A549 (cell line): ENCODE data around the gene PPP1R12B. TPM values are rescaled to one million over a fixed set of nuclear protein-coding genes. Genes with fewer than 3 reads are reported as not detected.

Experiments used
- ATAC-seq, 2 experiments: fragments of 200-7000 bp in 1 of 2; fragments of >200 bp in 1 of 2; cut with Nextera tagmentation in 1 of 2; cut with Tn5 transposase in 1 of 2; 3 replicates each; pipeline versions ENCODE4 v1.8.0 to v1.9.1; 2018 to 2020; ENCODE audit warnings: mild to moderate bottlenecking in 1 of 2, moderate library complexity in 1 of 2
- CTCF ChIA-PET: fragments of 300-600 bp; sonication (Branson Sonifier 250); formaldehyde crosslinking; extraction: SDS; loops from one replicate; lab custom pipeline; 2021; ENCODE audit warnings: antibody characterized with exemption, inconsistent platforms; lab: Yijun Ruan, JAX
- POLR2A ChIA-PET: fragments of 350-600 bp; formaldehyde crosslinking; extraction: SDS; loops from one replicate; lab custom pipeline; 2021; ENCODE audit warnings: antibody characterized with exemption, inconsistent platforms; lab: Yijun Ruan, JAX
- DNase-seq, 2 experiments: peaks; one replicate each; pipeline versions ENCODE4 v3.0.0 to v3.0.0-alpha.2; 2011 to 2016; ENCODE audit warnings: low read depth in 1 of 2, low spot score in 1 of 2
- FAIRE-seq: peaks from 2 replicates; lab custom pipeline; 2011; peaks lifted over from hg19 to GRCh38; lab: Jason Lieb, UNC
- H3K27ac ChIP-seq, 2 experiments: fragments of >200 bp; sonication (Bioruptor Twin); formaldehyde crosslinking; 3 replicates each; pipeline ENCODE4 v1.5.1; 2016 to 2017
- H3K4me1 ChIP-seq: fragments of >200 bp; sonication (Bioruptor Twin); formaldehyde crosslinking; 3 replicates; pipeline ENCODE4 v1.6.1; 2016
- H3K4me2 ChIP-seq: fragments of >200 bp; sonication (Bioruptor Twin); formaldehyde crosslinking; 3 replicates; pipeline ENCODE4 v1.6.1; 2016
- H3K4me3 ChIP-seq: fragments of >200 bp; sonication (Bioruptor Twin); formaldehyde crosslinking; 3 replicates; pipeline ENCODE4 v1.5.1; 2016
- H3K9me3 ChIP-seq: fragments of >200 bp; sonication (Bioruptor Twin); formaldehyde crosslinking; 3 replicates; pipeline ENCODE4 v1.6.1; 2016
- CBX8 ChIP-seq: fragments of 200-600 bp; sonication (generic); IDR thresholded peaks from 2 replicates; pipeline ENCODE4 v1.6.1; 2016
- CHD4 ChIP-seq: fragments of 200-600 bp; sonication (generic); IDR thresholded peaks from 2 replicates; pipeline ENCODE4 v1.6.1; 2016; ENCODE audit warnings: antibody characterized with exemption, mild to moderate bottlenecking, borderline replicate concordance
- FOSL2 ChIP-seq, 2 experiments: fragments of 450-650 bp in 1 of 2; fragments of >200 bp in 1 of 2; sonication (Bioruptor Twin) in 1 of 2; formaldehyde crosslinking; IDR thresholded peaks; 2 replicates each; pipeline versions ENCODE4 v1.5.0 to v1.6.1; 2016 to 2020; ENCODE audit warnings: mild to moderate bottlenecking in 1 of 2, moderate library complexity in 1 of 2
- HDAC2 ChIP-seq: fragments of 200-600 bp; sonication (generic); IDR thresholded peaks from 2 replicates; pipeline ENCODE4 v1.6.1; 2016
- HEYL ChIP-seq: fragments of 250-450 bp; sonication (Bioruptor Pico); IDR thresholded peaks from 2 replicates; pipeline ENCODE4 v1.8.0; 2021; ENCODE audit warnings: mild to moderate bottlenecking, moderate library complexity
- HOXB13 ChIP-seq: fragments of 250-450 bp; sonication (Bioruptor Pico); IDR thresholded peaks from 2 replicates; pipeline ENCODE4 v1.5.0; 2020; ENCODE audit warnings: low read depth, mild to moderate bottlenecking, moderate library complexity
- KDM1A ChIP-seq: fragments of 200-600 bp; sonication (generic); IDR thresholded peaks from 2 replicates; pipeline ENCODE4 v1.6.1; 2016; ENCODE audit warnings: low read depth, mild to moderate bottlenecking
- MAZ ChIP-seq: fragments of 150-350 bp; IDR thresholded peaks from 2 replicates; pipeline ENCODE4 v1.6.1; 2014; ENCODE audit warnings: antibody characterized with exemption, low read depth, low read length, borderline replicate concordance
- MYC ChIP-seq: IDR thresholded peaks from 2 replicates; pipeline ENCODE4 v1.6.1; 2012; ENCODE audit warnings: mild to moderate bottlenecking, inconsistent platforms, low read length, improper control_type of control experiment, borderline replicate concordance
- POLR2A ChIP-seq: IDR thresholded peaks from 2 replicates; pipeline ENCODE4 v1.6.1; 2012; ENCODE audit warnings: mild to moderate bottlenecking, low read length
- RAD21 ChIP-seq, 2 experiments: fragments of >200 bp in 1 of 2; sonication (Bioruptor Twin) in 1 of 2; formaldehyde crosslinking in 1 of 2; IDR thresholded peaks in 1 of 2; conservative IDR thresholded peaks in 1 of 2; 2 replicates in 1 of 2; 3 replicates in 1 of 2; pipeline ENCODE4 v1.6.1; 2012 to 2018; ENCODE audit warnings: inconsistent platforms in 1 of 2
- RARB ChIP-seq: fragments of 250-450 bp; sonication (Bioruptor Pico); IDR thresholded peaks from 2 replicates; pipeline ENCODE4 v1.8.0; 2021; ENCODE audit warnings: mild to moderate bottlenecking, moderate library complexity
- RCOR1 ChIP-seq: fragments of 150-350 bp; IDR thresholded peaks from 2 replicates; pipeline ENCODE4 v1.6.1; 2014; ENCODE audit warnings: antibody characterized with exemption, low read length, low read depth
- SMC3 ChIP-seq: fragments of >200 bp; sonication (Bioruptor Twin); formaldehyde crosslinking; IDR thresholded peaks from 3 replicates; pipeline ENCODE4 v1.6.1; 2018; ENCODE audit warnings: inconsistent platforms
- ZC3H11A ChIP-seq: fragments of 450-650 bp; IDR thresholded peaks from 2 replicates; pipeline ENCODE4 v1.6.1; 2014; ENCODE audit warnings: antibody characterized with exemption, mild to moderate bottlenecking
- WGBS: methylation state at CpG from one replicate; pipeline ENCODE4 v1.1.6; 2017; ENCODE audit errors: missing lambda C conversion rate; 5-methylcytosine and 5-hydroxymethylcytosine counted together
- polyA plus RNA-seq, 4 experiments: library from polyadenylated mRNA; depleted of rRNA in 3 of 4; stranded (reverse); fragments of >200 nt; fragmentation: RNase III in 1 of 4; extraction: RNeasy Plus Mini Kit Qiagen cat#74134 plus additional on column Dnase treatment in 1 of 4; gene quantifications; 2 replicates in 3 of 4; 3 replicates in 1 of 4; pipeline ENCODE4 v1.2.3, GENCODE V29; 2011 to 2017
- TF ChIP-seq, protein P1 (sequence below): fragments of 250-450 bp; sonication (Bioruptor Pico); IDR thresholded peaks from 2 replicates; pipeline ENCODE4 v1.5.0; 2020; ENCODE audit warnings: low read depth, mild to moderate bottlenecking, moderate library complexity
- TF ChIP-seq, protein P2 (sequence below): fragments of 150-350 bp; IDR thresholded peaks from 2 replicates; pipeline ENCODE4 v1.6.1; 2014; ENCODE audit warnings: low read depth, mild to moderate bottlenecking, low read length
- TF ChIP-seq, protein P3 (sequence below): fragments of 250-450 bp; sonication (Bioruptor Pico); IDR thresholded peaks from 2 replicates; pipeline ENCODE4 v1.5.0; 2021; ENCODE audit warnings: mild to moderate bottlenecking, moderate library complexity, borderline replicate concordance
- TF ChIP-seq, protein P4 (sequence below): IDR thresholded peaks from 2 replicates; pipeline ENCODE4 v1.6.1; 2012
- TF ChIP-seq, protein P5 (sequence below): IDR thresholded peaks from 2 replicates; pipeline ENCODE4 v1.6.1; 2012; ENCODE audit warnings: low read depth, borderline replicate concordance

The PPP1R12B gene
- polyA plus RNA-seq, 2 of the 4 experiments (the other 2 are of a cell fraction) = 3.3 to 12.1 TPM

DNA sequence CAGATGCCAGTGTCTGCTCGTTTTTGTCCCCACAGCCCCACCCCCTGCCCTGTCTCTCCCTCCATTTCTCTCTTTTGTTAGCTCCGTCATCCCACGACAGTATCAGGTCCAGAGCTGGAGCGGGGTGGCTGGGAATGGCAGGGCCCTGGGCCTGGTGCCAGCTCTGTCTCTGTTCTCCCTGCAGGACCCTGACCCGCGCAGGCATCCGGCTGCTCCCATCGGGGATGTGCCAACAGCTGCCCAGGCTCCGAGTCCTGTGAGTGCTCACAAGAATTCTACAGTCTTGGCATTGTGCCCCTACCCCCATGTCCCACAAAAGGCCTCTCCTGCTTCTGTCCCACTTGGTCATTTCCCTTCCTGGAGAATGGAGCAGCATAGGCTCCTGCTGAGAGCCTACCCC is 44.1 kb upstream of the PPP1R12B start:
- ATAC-seq (no peak), FAIRE-seq (no peak), DNase-seq (no peak)
- H3K9me3 ChIP-seq = no peaks in the 10 kb centered on the region
- H3K27ac ChIP-seq = no peak overlapping the region
- ChIA-PET CTCF (interaction anchor here (0.9 to 9.7 kb wide), 7 partner anchors 11 to 119 kb away, joined by 3 to 77 read pairs (median 4); partner anchors contain the start of gene LGR6), POLR2A (no interaction called here)
- H3K4me3 ChIP-seq = no peak overlapping the region
- 81% methylated on average over 9 of the region's 9 CpGs for WGBS
- no peak overlapping the region for H3K4me2 ChIP-seq
- H3K4me1 ChIP-seq = no peaks in the 10 kb centered on the region
- TF ChIP-seq CHD4 (no peak), HOXB13 (CRISPR knock-in tag) (no peak), POLR2A (no peak), RARB (CRISPR knock-in tag) (no peak), RCOR1 (no peak), MYC (no peak)
- TF ChIP-seq, protein P1, sequence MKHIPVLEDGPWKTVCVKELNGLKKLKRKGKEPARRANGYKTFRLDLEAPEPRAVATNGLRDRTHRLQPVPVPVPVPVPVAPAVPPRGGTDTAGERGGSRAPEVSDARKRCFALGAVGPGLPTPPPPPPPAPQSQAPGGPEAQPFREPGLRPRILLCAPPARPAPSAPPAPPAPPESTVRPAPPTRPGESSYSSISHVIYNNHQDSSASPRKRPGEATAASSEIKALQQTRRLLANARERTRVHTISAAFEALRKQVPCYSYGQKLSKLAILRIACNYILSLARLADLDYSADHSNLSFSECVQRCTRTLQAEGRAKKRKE (CRISPR knock-in tag) = no peak
- TF ChIP-seq, protein P2, sequence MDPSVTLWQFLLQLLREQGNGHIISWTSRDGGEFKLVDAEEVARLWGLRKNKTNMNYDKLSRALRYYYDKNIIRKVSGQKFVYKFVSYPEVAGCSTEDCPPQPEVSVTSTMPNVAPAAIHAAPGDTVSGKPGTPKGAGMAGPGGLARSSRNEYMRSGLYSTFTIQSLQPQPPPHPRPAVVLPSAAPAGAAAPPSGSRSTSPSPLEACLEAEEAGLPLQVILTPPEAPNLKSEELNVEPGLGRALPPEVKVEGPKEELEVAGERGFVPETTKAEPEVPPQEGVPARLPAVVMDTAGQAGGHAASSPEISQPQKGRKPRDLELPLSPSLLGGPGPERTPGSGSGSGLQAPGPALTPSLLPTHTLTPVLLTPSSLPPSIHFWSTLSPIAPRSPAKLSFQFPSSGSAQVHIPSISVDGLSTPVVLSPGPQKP = no peak
- TF ChIP-seq, all 56 proteins: peak for 0

DNA sequence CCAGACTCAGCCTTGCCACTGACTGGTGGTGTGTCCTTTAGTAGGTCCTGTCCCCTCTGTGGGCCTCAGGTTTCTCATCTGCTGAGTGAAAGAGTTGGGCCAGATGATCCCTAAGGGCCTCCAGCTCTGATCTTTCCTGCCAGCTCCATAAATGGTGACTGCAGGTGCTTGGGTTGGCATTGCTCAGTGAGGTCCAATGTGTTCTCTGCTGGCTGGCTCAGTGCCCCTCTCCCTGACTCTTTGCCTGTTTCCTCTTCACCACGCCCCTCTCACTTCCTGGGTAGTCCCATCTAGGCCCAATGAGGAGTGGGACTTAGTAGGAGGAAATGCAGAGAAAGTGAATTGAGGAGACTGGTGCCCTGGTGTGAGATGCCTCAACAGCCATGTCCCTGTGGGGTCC is 43.3 kb upstream of the PPP1R12B start:
- FAIRE-seq = no peak
- CTCF ChIA-PET = interaction anchor here (1.2 to 9.7 kb wide), 8 partner anchors 10 to 414 kb away, joined by 3 to 77 read pairs (median 10); partner anchors contain the start of gene LGR6

More for the DNA sequence above, 43.3 kb upstream of the PPP1R12B start:
- POLR2A ChIA-PET = no interaction called here
- no peaks in the 10 kb centered on the region for H3K4me1 ChIP-seq
- ATAC-seq (no peak), DNase-seq (no peak)
- no peak overlapping the region for H3K4me3 ChIP-seq
- no peaks in the 10 kb centered on the region for H3K9me3 ChIP-seq
- no peak overlapping the region for H3K27ac ChIP-seq
- no peak for TF ChIP-seq MAZ
- TF ChIP-seq RCOR1 = no peak
- no peak for TF ChIP-seq RAD21 (conservative IDR thresholded peaks at IDR 0.05 in 1 of 2, IDR thresholded peaks at IDR 0.05 in 1 of 2)
- no peak for TF ChIP-seq HDAC2
- TF ChIP-seq CBX8 = no peak
- no peak for TF ChIP-seq FOSL2 (IDR thresholded peaks at IDR 0.05)
- TF ChIP-seq FOSL2 (CRISPR knock-in tag; IDR thresholded peaks at IDR 0.05) = no peak
- TF ChIP-seq, protein P3, sequence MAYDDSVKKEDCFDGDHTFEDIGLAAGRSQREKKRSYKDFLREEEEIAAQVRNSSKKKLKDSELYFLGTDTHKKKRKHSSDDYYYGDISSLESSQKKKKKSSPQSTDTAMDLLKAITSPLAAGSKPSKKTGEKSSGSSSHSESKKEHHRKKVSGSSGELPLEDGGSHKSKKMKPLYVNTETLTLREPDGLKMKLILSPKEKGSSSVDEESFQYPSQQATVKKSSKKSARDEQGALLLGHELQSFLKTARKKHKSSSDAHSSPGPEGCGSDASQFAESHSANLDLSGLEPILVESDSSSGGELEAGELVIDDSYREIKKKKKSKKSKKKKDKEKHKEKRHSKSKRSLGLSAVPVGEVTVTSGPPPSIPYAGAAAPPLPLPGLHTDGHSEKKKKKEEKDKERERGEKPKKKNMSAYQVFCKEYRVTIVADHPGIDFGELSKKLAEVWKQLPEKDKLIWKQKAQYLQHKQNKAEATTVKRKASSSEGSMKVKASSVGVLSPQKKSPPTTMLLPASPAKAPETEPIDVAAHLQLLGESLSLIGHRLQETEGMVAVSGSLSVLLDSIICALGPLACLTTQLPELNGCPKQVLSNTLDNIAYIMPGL = no peak
- TF ChIP-seq ZC3H11A = no peak
- TF ChIP-seq, protein P4, sequence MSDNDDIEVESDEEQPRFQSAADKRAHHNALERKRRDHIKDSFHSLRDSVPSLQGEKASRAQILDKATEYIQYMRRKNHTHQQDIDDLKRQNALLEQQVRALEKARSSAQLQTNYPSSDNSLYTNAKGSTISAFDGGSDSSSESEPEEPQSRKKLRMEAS = no peak
- TF ChIP-seq KDM1A = no peak
- no peak for TF ChIP-seq SMC3
- TF ChIP-seq, protein P1 (CRISPR knock-in tag) = no peak
- TF ChIP-seq, protein P5, sequence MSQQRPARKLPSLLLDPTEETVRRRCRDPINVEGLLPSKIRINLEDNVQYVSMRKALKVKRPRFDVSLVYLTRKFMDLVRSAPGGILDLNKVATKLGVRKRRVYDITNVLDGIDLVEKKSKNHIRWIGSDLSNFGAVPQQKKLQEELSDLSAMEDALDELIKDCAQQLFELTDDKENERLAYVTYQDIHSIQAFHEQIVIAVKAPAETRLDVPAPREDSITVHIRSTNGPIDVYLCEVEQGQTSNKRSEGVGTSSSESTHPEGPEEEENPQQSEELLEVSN = no peak
- TF ChIP-seq HEYL (CRISPR knock-in tag) = no peak
- no peak overlapping the region for H3K4me2 ChIP-seq
- 27% methylated on average over 1 of the region's 1 CpG for WGBS
